ENCODE measurements around the gene B3GNT7.
A peak's percentile ranks its signal among the peaks of the same experiment; 100 is the strongest.
"Not testable (repeated sequence)": the region's sequence is repeated elsewhere in the genome, so short reads cannot be mapped to it uniquely, and the experiment has no call there.

B3GNT7 gene

GRCh38 chr2:231387904-231388724 lies 7.4 kb upstream of the B3GNT7 start:
- no peak for ATAC-seq

DNA sequence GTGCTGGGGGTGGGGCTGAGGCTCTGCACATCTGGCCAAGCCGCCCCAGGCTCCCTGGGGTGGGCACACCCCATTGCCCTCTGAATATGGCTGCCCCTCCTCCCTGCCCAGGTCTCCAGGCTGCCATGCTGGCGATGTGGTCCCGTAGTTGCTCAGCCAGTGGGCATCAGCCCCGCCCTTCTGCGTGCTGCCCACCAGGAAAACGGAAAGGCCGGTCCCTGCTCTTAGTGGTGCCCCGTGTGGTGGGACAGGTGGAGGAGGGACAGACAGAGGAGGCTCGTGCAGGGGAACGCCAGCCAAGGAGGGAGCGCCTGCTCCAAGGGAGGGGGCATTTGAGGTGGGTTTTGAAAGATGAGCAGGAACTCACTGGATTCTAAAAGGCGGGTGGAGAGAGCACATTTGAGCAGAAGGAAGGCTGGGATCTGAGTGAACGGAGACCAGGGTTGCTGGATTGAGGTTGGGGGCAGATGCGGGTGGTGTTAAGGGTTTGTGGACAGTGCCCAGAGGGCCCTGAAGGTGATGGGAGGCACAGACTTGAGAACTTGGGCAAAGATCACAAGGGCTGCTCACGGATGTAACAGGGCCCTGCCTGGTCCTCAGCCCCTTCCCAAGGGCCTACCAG lies 6.7 kb upstream of the B3GNT7 start:
- no peak for ATAC-seq

GRCh38 chr2:231390667-231391066 lies 4.8 kb upstream of the B3GNT7 start:
- ATAC-seq: no peak

- no peak for ATAC-seq
Observed at GRCh38 chr2:231391981-231392380, 3.5 kb upstream of the B3GNT7 start.

DNA sequence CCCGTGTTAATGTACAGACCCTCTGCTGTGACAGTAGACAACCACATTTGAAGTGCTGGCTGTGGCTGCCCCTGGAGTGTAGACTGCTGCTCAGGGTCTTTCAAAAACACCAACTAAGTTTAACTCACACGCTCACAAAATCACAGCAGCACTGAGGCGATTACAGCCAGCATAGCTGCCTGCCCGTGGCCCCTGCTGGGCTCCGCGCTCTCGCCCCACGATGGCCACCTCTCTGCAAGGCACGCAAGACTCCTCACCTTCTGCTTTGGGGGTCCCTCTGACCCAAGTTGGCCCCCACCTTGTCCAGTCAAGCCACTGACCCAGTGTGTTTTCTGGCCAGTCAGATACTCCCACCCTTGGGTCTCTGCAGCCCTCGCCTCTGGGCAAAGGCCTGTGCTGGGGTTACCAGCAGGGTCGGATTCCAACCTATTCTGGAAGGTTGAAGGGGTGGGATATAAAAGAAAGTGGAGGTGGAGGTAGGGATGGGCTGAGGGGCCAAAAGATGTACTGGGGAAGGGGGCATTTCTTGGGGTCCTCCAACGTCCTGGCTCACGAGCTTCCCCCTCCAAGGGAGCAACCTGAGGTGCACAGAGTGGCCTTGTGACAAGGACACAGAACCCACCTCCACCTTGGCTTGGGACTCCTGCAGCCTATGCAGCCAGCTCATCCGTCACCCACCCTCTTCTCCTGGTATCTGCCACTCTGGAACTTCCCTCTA lies 2.9 kb upstream of the B3GNT7 start:
- ATAC-seq: no peak

DNA sequence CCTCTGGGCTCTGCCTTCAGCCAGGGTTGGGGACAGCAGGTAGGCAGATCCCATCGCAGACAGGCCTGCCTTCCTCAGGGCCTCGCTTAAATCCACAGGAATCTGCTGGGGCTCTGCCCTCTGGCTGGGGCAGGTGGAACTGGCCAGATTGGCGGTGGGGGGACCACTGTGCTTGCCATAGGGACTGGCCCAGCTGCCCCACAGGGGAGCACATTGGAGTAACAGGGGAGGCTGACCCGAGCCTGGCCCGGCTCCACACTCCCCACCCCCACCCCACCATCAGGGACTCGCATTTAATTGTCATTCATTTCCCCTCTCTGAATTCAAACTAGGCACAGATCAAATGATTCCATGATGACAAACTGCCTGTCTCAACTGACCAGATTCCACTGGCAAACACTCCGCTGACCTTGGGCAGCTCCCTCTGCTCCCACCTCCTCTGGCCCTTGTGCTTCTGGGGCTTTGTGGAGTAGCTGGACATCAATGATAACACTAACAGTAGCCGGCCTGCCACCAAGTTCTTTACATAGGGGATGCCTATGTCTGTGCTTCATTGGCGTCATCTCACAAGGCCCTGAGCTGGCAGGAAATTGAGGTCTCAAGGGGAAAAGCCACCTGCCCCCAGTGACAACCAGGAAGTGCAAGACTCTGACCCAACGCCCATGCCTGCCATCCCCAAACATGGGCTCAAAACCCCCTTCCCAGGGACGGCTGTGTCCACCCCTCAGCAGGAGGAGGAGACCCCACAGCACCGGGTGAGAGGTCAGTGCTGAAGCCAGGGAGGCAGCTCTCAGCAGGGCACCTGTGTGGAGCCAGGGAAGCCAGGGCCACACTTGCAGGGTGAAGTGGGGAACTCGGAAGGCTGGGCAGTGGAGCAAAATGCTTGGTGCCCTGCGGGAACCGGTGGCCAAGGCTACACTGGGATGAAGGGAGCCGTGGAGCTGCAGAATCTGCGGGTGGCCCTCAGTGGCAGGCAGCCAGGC lies 2.1 kb upstream of the B3GNT7 start:
- ATAC-seq: peak; percentile 42 to 60

- ATAC-seq: no peak
Observed at GRCh38 chr2:231394211-231395141, 1.0 kb upstream of the B3GNT7 start.

GRCh38 chr2:231396058-231396821 lies 730 bp downstream of the B3GNT7 start:
- ATAC-seq: no peak

DNA sequence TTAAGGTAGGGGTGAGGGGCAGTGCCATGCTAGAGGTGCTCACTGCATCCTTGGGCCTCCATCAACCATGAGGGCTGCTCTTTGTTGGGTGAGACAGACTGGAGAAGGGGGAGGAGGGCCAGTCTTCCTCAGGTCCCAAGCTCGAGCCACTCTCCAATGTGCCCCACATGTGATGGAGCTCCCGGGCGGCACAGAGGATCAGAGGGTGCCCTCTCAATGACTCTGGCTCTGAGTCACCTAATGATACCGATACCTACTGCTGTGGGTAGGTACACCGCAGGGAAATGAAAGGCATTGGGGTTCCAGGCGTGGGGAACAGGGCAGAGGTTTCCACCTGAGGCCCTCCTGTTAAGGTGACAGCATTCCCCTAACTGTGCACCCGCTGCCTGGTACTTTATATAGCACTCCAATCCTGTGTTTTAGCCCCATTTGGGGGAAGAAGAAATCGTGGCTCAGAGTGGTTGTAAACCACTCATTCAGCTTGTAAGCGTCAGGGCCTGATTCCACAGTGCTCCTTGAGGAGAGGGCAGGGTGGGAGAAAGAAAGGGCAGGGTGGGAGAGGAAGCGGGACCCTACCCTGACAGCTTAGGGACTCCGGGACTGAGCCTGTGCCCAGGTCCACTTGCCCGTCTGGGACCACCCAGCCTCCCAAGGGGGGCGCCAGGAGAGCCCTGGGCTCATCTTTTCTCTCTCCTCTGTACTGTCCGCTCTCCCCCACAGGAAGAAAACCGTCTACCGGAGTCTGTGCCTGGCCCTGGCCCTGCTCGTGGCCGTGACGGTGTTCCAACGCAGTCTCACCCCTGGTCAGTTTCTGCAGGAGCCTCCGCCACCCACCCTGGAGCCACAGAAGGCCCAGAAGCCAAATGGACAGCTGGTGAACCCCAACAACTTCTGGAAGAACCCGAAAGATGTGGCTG lies 1.8 kb downstream of the B3GNT7 start:
- ATAC-seq: peak; percentile 65 to 84

- ATAC-seq: no peak
Observed at GRCh38 chr2:231397928-231398294, 2.4 kb downstream of the B3GNT7 start.

- no peak for ATAC-seq
Observed at GRCh38 chr2:231398585-231398984, 3.1 kb downstream of the B3GNT7 start.

DNA sequence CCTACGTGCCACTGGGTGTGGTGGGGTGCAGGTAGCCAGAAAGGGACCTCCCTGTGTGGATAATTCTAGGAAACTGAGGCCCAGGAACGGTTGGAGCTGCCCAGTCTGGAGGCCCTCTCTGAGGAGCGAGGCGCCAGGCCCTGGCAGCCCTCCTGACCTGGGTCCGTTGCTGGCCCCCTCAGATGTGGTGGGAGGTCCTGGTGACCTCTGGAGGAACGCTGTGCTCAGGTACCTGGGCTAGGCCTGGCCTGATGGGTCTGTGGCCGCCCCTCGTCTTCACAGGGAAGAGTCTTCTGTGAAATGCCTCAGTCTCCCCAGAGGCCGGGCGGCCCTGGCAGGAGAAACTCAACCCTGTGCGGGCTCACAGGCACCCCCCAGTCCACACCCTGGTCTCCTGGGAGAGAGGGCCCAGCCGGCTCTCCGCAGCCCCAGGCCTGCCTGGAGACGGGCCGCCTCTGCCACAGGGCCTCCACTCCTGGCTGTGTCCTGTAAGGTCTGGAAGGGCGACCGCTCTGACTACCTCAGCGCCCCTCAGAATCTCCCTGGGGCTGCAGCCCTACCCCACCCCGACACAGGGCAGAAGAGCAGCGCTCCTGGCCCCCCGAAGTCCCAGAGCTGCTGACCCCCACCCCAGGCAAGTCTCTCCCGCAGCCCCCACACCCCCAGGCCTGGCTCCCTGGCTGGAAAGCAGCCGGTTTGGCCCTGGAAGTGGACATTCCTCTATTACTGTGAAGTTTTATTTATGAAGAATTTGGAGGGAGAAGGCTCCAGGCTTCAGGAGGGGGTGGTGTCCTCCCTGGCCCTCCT lies 3.7 kb downstream of the B3GNT7 start:
- ATAC-seq: no peak

DNA sequence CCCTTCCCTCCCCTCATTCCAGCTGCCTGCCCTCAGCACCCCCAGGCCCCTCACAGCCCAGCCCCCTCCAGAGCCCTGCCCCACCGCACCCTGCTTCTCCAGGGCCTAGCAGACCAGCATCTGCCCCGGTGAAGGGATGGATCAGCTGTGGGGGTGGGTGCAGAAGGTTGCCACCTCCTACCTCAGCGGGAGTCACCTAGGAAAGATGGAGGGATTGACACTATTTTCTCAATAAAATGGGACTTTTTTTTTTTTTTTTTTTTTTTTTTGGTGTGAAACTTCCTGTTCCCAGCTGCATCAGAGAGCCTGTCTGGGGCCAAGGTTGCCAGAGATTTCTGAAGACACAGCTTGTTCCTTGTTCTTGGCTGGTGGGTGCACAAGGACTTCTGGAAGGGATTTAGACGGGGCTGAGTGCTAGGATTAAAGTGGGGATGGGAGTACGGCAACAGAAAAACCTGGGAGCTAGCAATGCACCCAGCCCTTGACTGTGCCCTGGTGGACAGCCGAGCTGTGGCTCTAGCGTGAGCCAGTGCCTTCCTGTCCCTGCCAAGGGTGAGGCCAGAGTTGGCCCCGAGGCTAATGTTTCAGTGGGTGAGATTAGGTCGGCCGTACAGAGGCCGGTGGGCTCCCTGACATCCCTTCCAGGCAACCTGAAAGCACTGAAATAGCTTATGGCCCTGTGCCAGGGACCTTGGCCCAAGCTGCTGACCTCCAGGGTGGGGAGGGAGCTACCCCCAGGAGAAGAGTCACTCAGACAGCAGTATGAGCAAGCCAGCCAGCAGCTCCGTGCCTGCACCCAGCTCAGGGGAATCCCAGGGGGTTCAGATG lies 4.6 kb downstream of the B3GNT7 start:
- no peak for ATAC-seq

DNA sequence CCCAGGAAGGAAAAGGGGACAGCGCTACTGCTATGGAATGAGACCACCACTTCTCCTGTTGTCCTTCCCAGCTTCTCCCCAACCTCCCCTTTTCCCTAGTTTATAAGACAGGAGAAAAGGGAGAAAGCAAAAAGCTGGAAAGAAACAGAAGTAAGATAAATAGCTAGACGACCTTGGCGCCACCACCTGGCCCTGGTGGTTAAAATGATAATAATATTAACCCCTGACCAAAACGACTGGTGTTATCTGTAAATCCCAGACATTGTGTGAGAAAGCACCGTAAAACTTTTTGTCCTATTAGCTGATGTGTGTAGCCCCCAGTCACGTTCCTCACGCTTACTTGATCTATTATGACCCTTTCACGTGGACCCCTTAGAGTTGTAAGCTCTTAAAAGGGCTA lies 5.2 kb downstream of the B3GNT7 start:
- ATAC-seq: not testable (repeated sequence)

DNA sequence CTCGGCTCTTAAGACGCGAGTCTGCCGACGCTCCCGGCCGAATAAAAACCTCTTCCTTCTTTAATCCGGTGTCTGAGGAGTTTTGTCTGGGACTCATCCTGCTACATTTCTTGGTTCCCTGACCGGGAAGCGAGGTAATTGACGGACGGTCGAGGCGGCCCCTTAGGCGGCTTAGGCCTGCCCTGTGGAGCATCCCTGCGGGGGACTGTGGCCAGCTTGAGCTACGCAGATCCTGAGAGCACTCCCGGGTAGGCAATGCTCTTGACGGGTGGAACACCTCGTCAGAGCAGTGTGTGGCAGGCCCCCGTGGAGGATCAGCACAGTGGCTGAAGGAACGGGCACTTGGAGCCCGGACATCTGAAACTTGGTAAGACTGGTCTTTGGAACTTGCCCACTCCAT lies 5.6 kb downstream of the B3GNT7 start:
- ATAC-seq: not testable (repeated sequence)

- ATAC-seq: not testable (repeated sequence)
Observed at GRCh38 chr2:231403421-231404182, 8.1 kb downstream of the B3GNT7 start.

DNA sequence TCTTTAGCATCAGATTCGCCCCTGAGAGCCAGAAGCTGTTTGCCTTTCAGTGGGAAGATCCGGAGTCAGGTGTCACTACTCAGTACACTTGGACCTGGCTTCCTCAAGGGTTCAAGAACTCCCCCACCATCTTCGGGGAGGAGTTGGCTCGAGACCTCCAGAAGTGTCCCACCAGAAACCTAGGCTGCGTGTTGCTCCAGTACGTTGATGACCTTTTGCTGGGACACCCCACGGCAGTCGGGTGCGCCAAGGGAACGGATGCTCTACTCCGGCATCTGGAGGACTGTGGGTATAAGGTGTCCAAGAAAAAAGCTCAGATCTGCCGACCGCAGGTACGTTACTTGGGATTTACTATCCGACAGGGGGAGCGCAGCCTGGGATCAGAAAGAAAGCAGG lies 8.7 kb downstream of the B3GNT7 start:
- not testable (repeated sequence) for ATAC-seq

Data from activated CD4-positive, CD25-positive, alpha-beta regulatory T cell treated with anti-CD3 and anti-CD28 coated beads, Interleukin-2, amount 50 U/mL, for 24 hours (primary cell).